A549 treated with ZK216348 at 1 μM for 4 hours (cell line): Measurements from ENCODE around the gene NPIPB6. TPM values are rescaled to one million over a fixed set of nuclear protein-coding genes. Genes with fewer than 3 reads are reported as not detected.

Source experiments
- total RNA-seq: library from RNA; stranded (reverse); fragments of 200-300 nt; extraction: Qiagen RNA extraction; gene quantifications from 5 replicates; pipeline ENCODE4 v1.2.3, GENCODE V29; 2022; ENCODE audit warnings: low read depth

The NPIPB6 gene
- total RNA-seq: 1.4 to 2.9 TPM (median 1.5 TPM) in 5 replicates

GRCh38 chr16:28363408-28363807 lies at the start of gene NPIPB6:
Gene NPIPB6 (minus strand): TSS chr16:28363508. CDS start chr16:28362822, 686 bp downstream.

GRCh38 chr16:28403220-28404072 lies 40.1 kb upstream of the NPIPB6 start, which contains the start of gene EIF3CL:
Gene EIF3CL (minus strand): TSS chr16:28403841. CDS start chr16:28403618, 223 bp downstream.

Other genes with a start within 250 kb of the NPIPB6 start
- gene XPO6, start 151.5 kb downstream of the NPIPB6 start, total RNA-seq: 74.4 to 111 TPM (median 104 TPM) in 5 replicates
- gene SBK1, start 71.0 kb downstream of the NPIPB6 start, total RNA-seq: 0.17 to 0.45 TPM (median 0.35 TPM) in 5 replicates
- 54.0 to 95.3 TPM (median 72.8 TPM) in 5 replicates for gene EIF3CL, start 40.3 kb upstream of the NPIPB6 start, total RNA-seq
- 0.15 to 0.40 TPM (median 0.23 TPM) in 3 of 5 replicates, not detected in the others for gene NPIPB7, start 108.8 kb upstream of the NPIPB6 start, total RNA-seq
- 18.2 to 33.9 TPM (median 33.4 TPM) in 5 replicates for gene CLN3, start 128.6 kb upstream of the NPIPB6 start, total RNA-seq
- 0.07 to 0.08 TPM (median 0.08 TPM) in 3 of 5 replicates, not detected in the others for gene APOBR, start 131.1 kb upstream of the NPIPB6 start, total RNA-seq
- not detected in 5 replicates for gene IL27, start 143.3 kb upstream of the NPIPB6 start, total RNA-seq
- gene NUPR1, start 175.5 kb upstream of the NPIPB6 start, total RNA-seq: 11.9 to 21.8 TPM (median 15.3 TPM) in 5 replicates
- 18.3 to 25.2 TPM (median 20.5 TPM) in 5 replicates for gene SGF29, start 190.4 kb upstream of the NPIPB6 start, total RNA-seq
- 0.12 TPM in 1 of 5 replicates, not detected in the others for gene SULT1A2, start 233.5 kb upstream of the NPIPB6 start, total RNA-seq
- 4.8 to 6.1 TPM (median 5.5 TPM) in 5 replicates for gene SULT1A1, start 246.5 kb upstream of the NPIPB6 start, total RNA-seq